Measurements from ENCODE around the gene IRF2.

DNA sequence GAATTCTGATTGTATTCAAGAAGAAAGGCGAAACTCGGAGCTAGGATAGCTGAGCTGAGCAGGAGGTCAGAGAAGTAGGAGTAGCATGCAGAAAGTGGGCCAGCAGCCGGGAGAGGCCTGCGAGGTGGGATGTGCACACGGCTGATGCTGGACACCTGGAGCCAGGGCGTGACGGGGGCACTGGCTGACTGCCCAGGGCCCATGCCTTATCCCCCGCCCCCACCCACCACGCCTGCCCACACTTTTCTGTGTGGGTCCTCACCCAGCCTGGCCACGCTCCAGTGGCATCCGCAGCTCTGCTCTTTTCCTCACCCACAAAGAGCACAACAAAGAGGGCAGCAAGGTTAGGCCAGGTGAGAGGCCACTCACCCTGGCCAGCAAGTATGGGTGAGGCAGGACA, 30.0 kb upstream of the IRF2 start:
- TF ChIP-seq, protein P1, sequence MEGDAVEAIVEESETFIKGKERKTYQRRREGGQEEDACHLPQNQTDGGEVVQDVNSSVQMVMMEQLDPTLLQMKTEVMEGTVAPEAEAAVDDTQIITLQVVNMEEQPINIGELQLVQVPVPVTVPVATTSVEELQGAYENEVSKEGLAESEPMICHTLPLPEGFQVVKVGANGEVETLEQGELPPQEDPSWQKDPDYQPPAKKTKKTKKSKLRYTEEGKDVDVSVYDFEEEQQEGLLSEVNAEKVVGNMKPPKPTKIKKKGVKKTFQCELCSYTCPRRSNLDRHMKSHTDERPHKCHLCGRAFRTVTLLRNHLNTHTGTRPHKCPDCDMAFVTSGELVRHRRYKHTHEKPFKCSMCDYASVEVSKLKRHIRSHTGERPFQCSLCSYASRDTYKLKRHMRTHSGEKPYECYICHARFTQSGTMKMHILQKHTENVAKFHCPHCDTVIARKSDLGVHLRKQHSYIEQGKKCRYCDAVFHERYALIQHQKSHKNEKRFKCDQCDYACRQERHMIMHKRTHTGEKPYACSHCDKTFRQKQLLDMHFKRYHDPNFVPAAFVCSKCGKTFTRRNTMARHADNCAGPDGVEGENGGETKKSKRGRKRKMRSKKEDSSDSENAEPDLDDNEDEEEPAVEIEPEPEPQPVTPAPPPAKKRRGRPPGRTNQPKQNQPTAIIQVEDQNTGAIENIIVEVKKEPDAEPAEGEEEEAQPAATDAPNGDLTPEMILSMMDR (IDR thresholded peaks at IDR 0.05), result no peak
- TF ChIP-seq POLR2AphosphoS5 (IDR thresholded peaks at IDR 0.05) (no peak), EP300 (IDR thresholded peaks at IDR 0.05) (no peak), POLR2A (IDR thresholded peaks at IDR 0.05; ENCODE audit: low read depth) (no peak)
